ENCODE results near the gene C10orf120.

DNA sequence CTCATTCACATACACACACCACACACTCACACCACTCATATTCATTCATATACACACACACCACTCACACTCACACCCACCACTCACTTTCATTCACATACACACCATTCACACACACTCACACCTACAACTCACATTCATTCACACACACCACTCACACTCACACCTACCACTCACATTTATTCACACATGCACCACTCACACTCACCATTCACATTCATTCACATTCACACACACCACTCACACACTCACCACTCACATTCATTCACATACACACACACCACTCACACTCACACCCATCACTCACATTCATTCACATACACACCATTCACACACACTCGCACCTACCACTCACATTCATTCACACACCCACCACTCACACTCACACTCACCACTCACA, 25.4 kb upstream of the C10orf120 start:
- TF ChIP-seq ZNF155 (tag by site-specific recombination; IDR thresholded peaks at IDR 0.05) (no peak), ZNF558 (tag by site-specific recombination; IDR thresholded peaks at IDR 0.05) (no peak), ZNF146 (tag by site-specific recombination; IDR thresholded peaks at IDR 0.05) (no peak), YY1 (tag by site-specific recombination; IDR thresholded peaks at IDR 0.05) (no peak), ZNF777 (tag by site-specific recombination; IDR thresholded peaks at IDR 0.05; ENCODE audit: borderline replicate concordance) (no peak), GLI2 (tag by site-specific recombination; IDR thresholded peaks at IDR 0.05; ENCODE audit: borderline replicate concordance, low read depth) (no peak), MYNN (tag by site-specific recombination; IDR thresholded peaks at IDR 0.05; ENCODE audit: borderline replicate concordance) (no peak; the same call in 1 of the 2 replicates), ZNF792 (tag by site-specific recombination; IDR thresholded peaks at IDR 0.05) (no peak), WT1 (tag by site-specific recombination; IDR thresholded peaks at IDR 0.05) (no peak), ZNF248 (tag by site-specific recombination; IDR thresholded peaks at IDR 0.05) (no peak), ZBTB17 (tag by site-specific recombination; IDR thresholded peaks at IDR 0.05) (no peak), ZNF121 (tag by site-specific recombination; IDR thresholded peaks at IDR 0.05) (no peak)
- TF ChIP-seq, protein P1, sequence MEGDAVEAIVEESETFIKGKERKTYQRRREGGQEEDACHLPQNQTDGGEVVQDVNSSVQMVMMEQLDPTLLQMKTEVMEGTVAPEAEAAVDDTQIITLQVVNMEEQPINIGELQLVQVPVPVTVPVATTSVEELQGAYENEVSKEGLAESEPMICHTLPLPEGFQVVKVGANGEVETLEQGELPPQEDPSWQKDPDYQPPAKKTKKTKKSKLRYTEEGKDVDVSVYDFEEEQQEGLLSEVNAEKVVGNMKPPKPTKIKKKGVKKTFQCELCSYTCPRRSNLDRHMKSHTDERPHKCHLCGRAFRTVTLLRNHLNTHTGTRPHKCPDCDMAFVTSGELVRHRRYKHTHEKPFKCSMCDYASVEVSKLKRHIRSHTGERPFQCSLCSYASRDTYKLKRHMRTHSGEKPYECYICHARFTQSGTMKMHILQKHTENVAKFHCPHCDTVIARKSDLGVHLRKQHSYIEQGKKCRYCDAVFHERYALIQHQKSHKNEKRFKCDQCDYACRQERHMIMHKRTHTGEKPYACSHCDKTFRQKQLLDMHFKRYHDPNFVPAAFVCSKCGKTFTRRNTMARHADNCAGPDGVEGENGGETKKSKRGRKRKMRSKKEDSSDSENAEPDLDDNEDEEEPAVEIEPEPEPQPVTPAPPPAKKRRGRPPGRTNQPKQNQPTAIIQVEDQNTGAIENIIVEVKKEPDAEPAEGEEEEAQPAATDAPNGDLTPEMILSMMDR (tag by site-specific recombination; IDR thresholded peaks at IDR 0.05), result no peak
- TF ChIP-seq, protein P2, sequence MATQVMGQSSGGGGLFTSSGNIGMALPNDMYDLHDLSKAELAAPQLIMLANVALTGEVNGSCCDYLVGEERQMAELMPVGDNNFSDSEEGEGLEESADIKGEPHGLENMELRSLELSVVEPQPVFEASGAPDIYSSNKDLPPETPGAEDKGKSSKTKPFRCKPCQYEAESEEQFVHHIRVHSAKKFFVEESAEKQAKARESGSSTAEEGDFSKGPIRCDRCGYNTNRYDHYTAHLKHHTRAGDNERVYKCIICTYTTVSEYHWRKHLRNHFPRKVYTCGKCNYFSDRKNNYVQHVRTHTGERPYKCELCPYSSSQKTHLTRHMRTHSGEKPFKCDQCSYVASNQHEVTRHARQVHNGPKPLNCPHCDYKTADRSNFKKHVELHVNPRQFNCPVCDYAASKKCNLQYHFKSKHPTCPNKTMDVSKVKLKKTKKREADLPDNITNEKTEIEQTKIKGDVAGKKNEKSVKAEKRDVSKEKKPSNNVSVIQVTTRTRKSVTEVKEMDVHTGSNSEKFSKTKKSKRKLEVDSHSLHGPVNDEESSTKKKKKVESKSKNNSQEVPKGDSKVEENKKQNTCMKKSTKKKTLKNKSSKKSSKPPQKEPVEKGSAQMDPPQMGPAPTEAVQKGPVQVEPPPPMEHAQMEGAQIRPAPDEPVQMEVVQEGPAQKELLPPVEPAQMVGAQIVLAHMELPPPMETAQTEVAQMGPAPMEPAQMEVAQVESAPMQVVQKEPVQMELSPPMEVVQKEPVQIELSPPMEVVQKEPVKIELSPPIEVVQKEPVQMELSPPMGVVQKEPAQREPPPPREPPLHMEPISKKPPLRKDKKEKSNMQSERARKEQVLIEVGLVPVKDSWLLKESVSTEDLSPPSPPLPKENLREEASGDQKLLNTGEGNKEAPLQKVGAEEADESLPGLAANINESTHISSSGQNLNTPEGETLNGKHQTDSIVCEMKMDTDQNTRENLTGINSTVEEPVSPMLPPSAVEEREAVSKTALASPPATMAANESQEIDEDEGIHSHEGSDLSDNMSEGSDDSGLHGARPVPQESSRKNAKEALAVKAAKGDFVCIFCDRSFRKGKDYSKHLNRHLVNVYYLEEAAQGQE (tag by site-specific recombination; IDR thresholded peaks at IDR 0.05), result no peak

Measured in HEK293 (cell line).